ENCODE measurements around the gene PRIMA1.
"Not testable (repeated sequence)": the region's sequence is repeated elsewhere in the genome, so short reads cannot be mapped to it uniquely, and the experiment has no call there.

The PRIMA1 gene, protein sequence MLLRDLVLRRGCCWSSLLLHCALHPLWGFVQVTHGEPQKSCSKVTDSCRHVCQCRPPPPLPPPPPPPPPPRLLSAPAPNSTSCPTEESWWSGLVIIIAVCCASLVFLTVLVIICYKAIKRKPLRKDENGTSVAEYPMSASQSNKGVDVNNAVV

DNA sequence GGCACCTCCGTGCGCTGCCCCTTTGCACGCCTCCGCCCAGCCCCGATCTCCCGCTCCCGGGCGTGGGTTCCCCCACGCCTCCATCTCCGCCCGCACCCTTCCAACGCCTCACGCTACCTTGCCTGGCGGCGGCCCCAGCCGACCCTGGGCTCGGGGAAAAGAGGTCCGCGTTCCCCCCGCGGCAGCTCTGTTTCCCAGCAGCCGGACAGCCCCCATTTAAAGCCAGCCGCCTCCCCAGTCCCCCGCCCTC lies at the start of gene PRIMA1:
Gene PRIMA1 (minus strand): TSS at position 193 of the 250 bp plus-strand sequence. CDS start 767 bp downstream, outside the sequence.
- DNase-seq (ENCODE audit: low read depth in 2 of 2): no peak

DNA sequence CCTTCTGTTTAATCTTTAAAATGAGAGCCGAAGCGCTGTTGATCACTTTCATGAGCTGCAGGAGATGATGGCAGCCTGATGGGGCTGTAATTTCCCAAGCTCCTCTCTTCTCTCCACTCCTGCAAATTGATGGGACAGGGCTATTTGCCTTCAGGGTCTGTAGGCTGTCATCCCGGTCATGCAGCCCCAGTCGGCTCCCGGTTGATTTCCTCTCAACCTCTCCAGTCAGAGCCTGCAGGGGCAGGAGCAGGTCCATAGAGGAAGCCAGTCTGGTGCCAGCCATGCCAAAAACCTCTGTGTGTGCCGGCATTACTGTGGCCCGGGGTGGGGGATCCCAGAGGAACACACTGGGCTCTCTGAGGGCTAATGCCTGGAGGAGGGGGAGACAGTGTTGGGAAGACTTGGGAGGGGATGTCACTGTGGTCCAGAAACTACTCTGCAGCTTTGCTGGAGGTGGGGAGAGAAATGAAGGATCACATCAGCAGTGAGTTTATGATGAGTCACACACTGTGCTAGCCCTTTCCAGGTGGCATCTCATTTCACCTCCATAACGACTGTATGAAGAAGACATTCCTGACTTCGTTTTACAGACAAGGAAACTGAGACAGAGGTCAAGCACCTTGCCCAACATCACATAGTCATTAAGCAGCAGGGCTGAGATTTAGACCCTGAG lies 46.5 kb upstream of the PRIMA1 start:
- no peak for DNase-seq (ENCODE audit: low read depth in 2 of 2)

DNA sequence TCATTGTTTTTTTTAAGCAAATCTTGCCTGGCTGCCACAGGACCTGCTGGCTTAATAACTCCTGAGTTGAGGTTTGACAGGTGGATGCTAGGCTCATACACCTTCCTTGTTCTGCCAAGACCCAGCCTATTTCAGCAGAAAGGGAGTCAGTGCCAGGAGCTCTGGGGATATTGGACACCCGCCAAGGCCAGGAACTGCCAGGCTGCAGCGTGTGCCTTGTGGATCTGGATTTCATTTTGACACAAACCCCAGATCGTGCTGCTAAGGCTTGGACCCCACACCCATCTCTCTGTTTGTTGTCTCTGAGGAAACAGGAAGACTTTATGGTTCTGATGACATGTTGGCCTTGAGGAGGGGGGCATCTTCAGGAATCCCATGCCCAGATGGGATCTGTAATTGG lies 44.4 kb upstream of the PRIMA1 start:
- no peak for DNase-seq (ENCODE audit: low read depth in 2 of 2)

DNA sequence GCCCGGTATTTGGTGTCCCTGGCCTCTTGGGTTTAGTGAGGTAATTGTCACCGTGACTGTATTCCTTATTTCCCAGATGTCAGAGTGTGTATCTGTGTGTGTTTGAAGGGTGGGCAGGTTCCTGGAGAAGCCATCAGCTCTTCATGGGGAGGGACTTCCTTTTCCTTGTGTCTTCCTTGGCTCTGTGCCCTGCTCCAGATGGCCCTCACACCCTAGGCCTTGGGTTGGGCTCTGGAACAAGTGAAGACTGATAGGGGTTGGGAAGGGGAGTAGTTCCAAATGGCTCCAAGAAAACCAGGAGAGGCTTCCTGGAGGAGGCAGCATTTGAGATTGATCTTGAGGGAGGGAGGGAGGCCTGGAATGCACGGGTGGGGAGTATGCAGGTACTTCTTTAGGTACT lies 43.8 kb upstream of the PRIMA1 start:
- DNase-seq (ENCODE audit: low read depth in 2 of 2): no peak

DNA sequence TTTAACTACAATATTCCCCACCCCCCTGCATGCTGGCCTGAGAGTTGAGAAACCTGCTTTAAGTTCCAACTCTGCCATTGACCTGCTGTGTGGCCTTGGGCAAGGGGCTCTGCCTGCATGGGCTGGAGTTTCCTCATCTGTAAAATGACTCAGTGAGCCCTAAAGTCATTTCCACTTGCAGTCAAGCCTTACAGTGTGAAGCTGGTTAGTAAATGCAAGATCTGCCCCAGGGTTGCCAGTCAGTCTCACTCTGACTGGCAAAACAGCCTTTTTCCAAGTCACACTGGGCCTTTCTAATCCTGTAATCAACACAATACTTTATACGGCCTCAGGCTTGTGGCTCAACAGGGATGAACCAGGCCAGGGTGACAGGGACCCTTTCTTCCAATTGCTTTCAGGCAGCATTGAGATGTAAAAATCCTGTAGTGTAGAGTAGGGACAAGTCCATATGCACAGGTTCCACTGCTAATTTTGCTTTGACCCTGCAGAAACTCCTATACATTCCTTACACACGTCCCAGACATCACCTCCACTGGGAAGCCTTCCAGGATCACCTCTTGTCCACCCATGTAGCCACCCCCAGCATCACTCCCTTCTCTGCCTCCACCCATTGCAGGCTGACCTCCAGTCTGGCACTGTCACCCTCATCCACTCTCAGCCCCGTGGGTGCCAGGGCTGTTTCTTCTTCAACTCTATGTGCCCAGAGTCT lies 42.6 kb upstream of the PRIMA1 start:
- no peak for DNase-seq (ENCODE audit: low read depth in 2 of 2)

DNA sequence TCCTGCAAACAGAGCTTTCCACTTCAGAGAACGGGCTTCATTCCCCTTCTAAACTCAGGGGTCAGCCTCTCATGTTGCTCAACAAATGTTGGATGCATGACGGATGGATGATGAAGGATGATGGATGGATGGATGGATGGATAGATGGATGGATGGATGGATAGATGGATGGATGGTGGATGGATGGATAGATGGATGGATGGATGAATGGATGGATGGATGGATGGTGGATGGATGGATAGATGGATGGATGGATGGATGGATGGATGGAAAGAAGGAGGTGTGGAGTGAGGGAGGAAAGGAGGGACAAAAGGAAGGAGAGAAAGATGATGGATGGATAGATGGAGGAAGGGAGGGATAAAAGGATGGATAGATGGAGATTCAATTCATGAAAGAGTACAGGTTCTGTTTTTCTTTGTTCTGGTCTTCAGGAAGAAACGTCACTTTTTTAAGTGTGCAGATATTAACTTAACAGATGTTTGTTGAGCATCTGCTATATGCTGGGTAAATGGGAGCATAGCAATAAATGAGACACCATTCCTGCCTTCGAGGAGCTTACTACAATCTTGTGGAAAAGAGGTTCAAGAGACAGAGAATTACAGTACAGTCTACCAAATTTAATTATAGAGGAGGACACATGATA lies 41.7 kb upstream of the PRIMA1 start:
- no peak for DNase-seq (ENCODE audit: low read depth in 2 of 2)

DNA sequence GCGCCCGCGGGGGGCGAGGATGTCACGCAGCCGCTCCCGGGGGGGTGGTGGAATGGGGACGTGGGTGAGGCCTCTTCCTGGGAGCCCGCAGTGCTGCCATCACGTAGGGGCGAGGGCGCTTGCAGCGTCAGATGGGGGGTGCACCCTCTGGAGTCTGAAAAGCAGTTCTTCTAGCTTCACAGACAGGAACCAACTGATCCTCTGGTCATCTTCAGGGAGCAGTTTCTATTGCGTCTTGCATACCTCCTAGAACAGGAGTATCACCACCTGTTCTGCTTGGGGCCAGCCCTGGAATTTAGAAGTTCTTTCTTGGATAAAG lies 36.9 kb upstream of the PRIMA1 start:
- no peak for DNase-seq (ENCODE audit: low read depth in 2 of 2)

DNA sequence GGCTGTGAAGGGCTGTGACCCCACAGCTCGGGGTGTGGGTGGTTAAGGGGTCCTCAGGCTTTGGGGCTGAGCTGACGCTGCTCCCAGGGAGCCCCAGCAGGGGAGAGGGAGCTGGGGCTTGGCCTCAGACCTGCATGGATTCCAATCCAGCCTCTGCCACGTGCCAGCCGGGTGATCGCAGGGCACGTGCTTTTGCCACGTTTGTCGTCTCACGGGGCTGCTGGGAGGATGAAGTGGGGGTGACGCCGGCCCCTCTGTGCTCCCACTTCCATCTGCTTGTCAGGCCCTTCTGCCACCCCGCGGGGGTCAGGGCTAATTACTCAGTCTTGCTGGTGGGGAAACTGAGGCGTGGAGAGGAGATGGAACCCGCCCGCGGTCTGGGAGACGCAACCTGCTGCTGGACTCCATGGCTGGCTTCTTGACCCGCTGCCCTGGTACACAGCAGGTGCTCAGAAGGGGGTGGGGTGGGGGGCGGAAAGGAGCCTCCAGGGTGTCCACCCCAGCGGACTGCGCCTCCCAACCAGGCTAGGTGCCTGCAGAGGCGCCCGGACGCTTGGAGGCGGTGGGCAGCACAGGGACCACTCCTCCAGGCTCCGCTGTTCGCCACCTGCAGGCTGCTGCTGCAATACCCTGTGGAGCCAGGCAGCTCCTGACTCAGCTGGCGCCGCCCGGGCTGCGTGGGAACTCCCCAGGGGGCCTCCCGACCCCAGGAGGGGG lies 36.4 kb upstream of the PRIMA1 start:
- DNase-seq (ENCODE audit: low read depth in 2 of 2): no peak

DNA sequence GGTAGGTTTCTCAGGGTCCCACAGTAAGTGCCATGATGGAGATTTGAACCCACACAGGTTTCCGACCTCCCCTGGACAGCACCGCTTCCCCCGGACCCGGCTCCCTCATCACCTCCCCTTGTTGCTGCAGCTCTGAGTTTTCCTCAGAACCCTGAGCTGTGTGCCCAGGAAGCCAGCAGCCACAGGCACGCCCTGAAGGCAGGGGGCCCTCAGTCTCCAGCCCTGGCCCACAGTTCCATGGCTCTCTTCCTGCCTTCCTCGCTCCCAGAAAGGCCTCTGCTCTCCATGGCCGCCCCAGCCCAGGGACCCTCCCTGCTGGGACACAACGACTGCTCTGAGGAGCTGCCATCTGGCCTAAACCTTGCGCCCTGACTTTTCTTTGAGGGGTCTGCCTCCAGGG lies 35.8 kb upstream of the PRIMA1 start:
- no peak for DNase-seq (ENCODE audit: low read depth in 2 of 2)

DNA sequence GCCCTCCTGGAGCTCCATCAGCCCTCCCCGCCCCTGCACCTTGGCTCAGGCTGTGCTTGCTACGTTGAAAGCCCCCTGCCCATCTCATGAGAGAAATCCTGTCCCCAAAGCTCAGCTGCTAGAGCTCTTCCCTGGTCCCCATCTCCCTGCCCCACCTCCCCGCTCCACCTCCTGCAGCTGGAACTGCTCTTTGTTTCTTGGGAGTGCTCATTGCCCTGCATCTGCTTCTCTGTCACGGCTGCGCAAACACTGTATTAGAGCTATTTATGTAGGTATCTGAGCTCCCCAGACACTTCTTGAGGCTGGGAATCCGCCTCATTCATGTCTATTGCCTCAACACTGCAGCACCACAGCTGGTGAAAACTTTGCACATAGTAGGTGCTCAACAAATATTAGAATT lies 32.8 kb upstream of the PRIMA1 start:
- no peak for DNase-seq (ENCODE audit: low read depth in 2 of 2)

DNA sequence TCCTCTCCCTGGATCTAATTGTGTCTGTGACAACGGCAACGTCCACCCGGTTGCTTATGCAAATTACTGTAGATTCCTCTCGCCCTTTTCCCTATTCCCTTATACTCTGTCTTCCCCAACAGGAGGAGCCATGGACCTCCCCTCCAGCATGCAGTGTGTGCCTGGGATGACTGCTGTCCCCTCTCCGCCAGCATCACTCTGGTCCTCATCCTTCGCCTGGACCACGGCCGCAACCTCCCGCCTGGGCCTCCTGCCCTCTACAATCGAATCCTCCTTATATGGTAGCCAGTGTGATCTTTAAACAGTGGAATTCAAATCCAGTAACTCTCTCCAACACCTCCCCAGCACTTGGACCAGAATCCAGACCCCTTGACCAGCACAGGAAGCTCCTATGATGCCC lies 30.6 kb upstream of the PRIMA1 start:
- no peak for DNase-seq (ENCODE audit: low read depth in 2 of 2)

DNA sequence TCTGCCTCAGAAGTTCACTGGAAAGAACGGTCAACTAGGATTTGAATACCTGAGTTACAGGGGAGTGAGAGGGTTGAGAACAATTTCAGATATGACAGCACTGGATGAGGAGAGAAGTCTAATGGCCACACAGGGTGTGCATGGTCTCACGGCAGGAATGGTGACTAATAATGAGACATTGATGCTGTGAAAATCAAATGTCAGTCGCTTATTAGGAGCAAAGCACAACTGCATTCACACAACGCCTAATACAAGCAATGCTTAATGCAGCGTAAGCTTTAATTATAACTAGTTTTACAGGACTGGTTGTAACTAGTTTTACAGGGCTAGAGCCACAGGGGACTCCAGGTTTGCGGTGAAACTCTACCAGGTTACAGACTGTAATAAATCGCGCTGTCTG lies 23.4 kb upstream of the PRIMA1 start:
- no peak for DNase-seq (ENCODE audit: low read depth in 2 of 2)

DNA sequence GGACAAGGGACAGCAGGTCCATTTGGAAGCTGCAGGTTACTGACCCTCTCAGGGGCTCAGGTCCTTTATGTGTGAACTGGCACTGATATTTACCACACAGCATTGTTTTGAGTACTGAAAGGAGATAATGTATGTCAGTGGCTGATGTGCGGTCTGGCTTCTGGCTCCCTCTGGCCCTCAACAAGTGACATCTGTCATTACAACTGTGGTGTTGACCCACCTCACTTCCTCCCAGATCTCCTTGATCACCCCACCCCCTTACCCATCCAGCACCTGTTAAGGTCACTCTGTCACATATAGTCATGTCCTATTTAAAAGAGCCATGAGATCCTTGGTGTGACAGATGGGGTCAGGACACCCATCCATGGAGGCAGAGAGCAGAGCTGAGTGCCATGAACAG lies 22.7 kb upstream of the PRIMA1 start:
- no peak for DNase-seq (ENCODE audit: low read depth in 2 of 2)

DNA sequence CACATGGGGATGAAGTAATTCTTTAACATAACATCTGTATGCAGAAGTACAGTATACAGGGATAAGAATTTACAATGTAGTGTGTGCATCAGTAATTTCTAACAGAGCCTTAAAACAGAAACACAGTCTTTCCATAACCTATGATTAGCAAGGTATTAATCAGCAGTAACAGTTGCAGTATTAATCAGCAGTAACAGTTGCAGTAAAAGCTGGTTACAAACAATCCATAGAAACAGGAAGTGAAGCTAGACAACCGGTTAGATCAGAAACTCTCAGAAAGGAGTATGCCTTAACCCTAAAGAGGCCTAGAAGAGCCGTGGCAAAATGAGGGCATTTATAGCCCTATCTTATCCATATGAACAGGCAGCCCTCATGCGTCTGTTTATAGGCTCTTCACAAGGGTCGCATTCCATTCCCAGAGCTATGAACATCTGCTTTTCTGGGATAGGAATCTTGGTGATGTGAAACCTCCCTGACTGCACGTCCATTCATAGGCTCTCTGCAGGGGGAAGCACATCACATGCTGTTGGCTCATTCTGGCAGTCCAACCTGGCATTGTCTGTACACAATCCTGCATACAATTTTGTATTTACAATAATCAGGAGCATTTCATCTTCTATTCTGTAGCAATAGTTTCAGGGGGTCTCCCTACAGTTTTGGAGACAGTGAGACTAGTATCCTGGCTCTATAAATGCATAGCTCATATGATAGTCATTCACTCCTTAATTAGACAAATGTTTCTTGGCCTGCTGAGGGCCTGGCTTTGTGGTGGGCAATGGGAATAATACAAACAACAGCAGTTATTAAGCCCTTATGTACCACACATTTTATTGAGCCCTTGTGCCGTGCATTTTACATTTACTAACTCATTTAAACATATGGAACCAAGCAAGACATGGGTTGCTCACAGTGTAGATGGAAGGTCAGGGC lies 21.5 kb upstream of the PRIMA1 start:
- not testable (repeated sequence) for DNase-seq (ENCODE audit: low read depth in 2 of 2)

DNA sequence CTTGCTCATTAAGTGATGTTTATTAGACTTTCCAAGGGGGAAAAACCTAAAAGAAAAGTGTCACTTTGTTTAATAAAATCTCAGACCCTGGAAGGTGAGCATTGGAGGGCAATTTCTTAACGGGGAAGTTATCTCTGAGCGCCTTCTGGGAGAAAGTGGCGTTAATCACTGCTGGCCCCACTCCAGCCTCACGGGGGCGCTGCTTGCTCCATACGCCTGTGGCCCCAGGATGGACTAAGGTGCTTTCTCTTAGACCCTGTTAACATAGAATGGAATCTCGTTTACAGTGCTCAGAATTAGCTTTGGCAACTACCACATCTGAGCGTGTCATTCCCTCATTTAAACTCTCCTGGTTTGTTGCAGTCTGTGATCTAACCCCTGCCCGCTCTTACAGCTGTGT lies 16.4 kb upstream of the PRIMA1 start:
- DNase-seq (ENCODE audit: low read depth in 2 of 2): no peak

DNA sequence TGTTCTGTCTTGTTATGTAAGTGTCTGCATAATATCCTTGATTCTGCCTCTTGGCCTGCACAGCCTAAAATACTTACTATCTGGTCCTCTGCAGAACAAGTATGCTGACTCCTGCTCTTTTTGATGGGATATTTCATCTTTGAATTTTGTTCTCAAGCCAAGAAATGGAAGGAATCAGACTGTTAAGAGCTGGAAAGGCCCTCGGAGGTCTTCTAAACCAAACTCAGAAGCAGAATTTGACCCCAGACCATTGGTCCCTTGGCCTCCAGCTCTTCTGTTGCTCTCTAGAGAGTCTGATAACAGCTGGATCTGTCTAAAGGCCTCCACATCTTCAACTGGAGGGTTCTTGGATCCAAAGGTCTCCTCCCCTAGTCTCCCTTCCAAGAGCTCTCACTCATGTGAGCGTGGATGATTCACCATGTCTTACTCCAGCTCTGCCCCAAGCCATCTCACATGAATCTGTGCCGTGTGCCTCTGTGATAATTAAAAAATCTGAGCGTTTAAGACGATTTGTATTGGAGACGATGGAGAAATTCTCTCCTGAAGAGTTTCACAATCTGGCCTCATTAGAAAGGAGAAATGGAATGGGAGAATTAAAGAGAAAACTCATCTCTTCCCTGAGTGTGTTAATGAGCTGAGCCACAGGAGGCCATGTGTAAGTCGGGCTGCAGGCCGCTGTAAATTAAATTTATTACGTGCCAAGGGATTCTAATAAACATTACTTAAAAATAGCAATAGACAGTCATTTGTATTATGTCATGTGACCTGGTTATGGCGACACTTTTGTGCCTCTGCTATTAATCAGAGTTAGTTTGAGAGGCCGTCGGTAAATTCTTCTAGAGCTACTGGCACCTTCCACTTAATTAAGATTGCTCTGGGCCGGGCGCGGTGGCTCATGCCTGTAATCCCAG lies 15.4 kb upstream of the PRIMA1 start:
- DNase-seq (ENCODE audit: low read depth in 2 of 2): no peak

DNA sequence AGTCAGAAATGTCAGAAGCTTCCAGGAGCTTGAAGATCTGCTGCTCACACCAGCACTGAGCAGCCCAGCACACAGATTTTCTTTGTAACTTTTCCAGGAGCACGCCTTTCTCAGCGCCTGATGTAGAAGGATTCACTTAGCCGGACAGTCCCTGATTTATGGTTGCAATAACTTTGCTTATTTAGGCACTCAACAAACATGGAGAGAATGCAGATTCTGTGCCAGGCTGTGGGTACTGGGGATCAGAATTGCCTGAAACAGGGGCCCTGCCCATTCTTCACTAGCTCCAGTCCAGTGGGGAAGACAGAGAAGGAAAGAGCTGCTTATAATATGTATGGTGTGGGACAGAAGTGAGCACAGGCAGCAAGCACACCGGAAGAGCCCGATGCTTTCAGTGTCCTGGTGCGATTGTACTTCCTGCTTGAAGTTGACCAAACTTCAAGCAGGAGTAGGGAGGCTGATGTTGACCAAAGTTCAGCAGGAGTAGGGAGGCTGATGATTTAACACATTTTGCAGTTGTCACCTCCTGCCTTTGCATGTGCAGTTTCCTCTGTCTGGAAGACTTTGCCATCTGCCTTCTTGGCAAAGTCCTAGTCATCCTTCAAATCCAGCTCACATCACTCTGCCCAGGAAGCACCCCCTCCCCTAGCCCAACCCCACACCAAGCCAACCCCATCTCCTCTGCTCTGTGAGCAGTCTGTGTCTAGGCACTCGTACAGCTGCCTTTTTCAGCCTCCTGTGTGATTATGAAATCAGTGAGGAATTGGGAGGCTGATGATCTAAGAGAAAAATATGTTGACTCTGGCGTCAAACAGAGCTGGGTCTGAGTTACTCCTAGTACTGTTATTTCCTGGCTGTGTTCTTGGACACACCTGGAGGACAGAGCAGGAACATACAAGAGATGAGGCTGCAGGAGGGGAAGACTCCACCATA lies 12.0 kb upstream of the PRIMA1 start:
- DNase-seq (ENCODE audit: low read depth in 2 of 2): no peak

DNA sequence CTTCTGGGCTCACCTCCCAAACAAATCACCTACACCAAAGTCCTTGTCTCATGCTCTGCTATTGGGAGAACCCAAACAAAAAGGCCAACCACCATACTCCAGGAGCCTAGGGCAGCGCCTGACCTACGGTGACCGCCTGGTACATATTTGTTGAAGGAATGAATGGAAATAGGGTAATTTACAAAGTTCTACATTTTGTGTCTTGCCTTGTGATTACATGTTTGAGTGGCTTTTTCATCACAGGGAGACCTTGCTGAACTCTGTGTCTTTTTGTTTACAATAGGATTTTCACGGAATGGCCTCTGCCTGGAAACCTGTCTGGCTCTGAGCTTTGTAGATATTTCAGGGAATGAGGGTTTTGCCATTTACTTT lies 11.3 kb upstream of the PRIMA1 start:
- DNase-seq (ENCODE audit: low read depth in 2 of 2): no peak

DNA sequence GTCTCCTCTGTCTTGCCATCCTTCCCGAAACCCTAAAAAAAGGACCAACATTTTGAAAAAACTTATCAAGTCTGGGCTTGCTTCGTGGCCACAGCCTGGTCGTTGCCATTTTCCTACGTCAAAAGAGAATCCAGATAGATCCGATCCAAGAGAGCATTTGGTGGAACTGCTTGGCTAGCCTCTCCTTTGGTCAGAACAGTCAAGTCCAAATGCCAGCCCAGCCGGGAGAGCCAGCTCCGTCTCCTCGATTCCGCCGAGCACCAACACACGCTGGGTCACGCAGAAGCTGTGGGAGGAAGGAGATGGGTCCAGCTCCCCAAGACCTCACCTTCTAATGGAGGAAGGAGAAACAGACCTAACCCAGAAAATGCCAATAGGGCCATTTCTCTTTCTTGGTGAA lies 9.3 kb upstream of the PRIMA1 start:
- no peak for DNase-seq (ENCODE audit: low read depth in 2 of 2)

All from stimulated activated CD8-positive, alpha-beta memory T cell treated with anti-CD3 and anti-CD28 coated beads, Interleukin-7, amount 100 ng/mL, for 1 hour (primary cell).